GM18861 (cell line): ENCODE results near the gene TECPR2.

Experiments
- ATAC-seq: cut with Tn5 transposase; IDR thresholded peaks from one replicate; pipeline ENCODE4 v1.9.1; 2021; ENCODE audit not compliant: unreplicated experiment

Gene TECPR2

GRCh38 chr14:102374264-102374663 lies 11.5 kb downstream of the TECPR2 start:
- ATAC-seq = no peak

DNA sequence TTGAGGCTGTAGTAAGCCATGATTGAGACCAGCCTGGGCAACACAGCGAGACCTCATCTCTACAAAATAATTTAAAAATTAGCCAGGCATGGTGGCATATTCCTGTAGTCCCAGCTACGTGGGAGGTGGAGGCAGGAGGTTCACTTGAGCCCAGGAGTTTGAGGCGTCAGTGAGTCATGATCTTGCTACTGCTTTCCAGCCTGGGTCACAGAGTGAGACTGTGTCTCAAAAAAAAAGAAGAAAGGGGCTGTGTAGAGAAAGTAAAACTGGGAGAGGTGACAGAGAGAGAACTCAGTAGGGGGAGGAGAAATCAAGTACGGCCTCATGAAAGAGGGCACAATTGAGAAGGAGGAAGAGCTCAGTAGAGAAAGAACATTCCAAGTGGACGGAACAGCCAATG lies 12.4 kb downstream of the TECPR2 start:
- no peak for ATAC-seq

GRCh38 chr14:102377696-102378095 lies 15.0 kb downstream of the TECPR2 start:
- no peak for ATAC-seq

DNA sequence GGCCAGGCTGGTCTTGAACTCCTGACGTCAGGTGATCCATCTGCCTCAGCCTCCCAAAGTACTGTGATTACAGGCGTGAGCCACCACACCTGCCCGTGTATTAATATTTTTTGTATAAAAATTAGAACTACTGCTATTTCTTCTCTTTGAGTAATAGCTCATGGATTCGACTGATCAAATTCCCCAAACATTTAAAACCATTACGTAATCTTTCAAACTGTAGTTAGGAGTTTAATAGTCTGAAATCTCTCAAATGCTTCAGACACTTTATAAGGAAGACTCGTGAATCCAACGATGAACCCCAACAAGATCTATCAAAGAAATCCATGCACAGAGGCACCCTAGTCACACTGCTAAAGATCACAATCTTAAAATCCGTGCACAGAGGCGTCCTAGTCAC lies 16.1 kb downstream of the TECPR2 start:
- ATAC-seq = no peak

GRCh38 chr14:102387086-102387485 lies 24.3 kb downstream of the TECPR2 start:
- ATAC-seq = no peak

DNA sequence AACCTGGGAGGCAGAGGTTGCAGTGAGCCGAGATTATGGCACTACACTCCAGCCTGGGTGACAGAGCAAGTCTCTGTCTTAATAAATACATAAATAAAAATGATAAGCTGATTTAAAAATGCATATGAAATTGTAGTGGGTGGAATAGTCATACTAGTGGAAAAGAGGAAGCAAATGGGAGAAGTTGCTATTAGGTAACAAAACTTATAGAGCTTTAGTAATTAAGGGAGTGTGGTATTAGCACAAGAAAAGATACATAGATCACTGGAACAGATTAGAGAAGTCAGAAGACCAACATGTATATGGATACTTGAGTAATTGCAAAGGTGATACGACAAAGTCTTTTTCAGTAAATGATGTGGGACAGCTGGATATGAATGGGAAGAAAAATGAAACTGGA lies 26.5 kb downstream of the TECPR2 start:
- ATAC-seq = no peak

DNA sequence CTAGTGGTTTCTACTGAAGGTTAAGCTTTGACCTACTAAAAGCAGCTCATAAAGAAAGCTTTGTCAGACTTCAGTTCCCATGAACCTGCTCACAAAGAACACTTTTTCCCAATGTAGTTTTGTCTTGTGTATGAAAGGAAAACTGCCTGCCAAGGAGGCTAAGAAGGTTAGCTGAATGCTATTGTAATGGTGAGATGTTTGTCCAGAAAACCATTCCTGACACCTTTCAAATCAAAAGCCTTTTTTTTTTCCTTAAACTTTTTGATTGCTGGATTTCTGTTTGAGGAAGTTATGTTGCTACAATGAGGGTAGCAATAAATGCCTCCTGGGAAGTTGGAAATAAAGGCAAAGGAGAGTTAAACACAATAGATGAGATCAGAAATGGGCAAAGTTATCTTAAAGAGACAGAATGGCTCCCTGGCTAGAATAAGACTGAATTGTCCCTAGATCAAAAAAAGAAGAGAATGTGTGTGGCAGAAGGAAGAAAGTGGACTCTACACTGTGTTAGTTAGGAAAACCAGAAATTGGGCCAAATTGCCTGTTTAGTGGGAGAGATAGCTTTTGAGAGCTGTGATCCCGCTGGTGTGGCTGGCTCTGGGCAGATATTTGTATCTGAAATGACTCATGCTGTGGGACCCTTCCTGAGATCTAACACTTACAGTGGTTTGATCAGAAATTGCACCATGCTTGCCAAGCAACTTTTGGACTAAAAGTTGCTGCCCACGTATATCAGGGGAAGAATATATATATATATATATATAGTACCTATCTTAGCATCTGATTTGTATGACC lies 27.5 kb downstream of the TECPR2 start:
- no peak for ATAC-seq

GRCh38 chr14:102392506-102392905 lies 29.8 kb downstream of the TECPR2 start:
- no peak for ATAC-seq

DNA sequence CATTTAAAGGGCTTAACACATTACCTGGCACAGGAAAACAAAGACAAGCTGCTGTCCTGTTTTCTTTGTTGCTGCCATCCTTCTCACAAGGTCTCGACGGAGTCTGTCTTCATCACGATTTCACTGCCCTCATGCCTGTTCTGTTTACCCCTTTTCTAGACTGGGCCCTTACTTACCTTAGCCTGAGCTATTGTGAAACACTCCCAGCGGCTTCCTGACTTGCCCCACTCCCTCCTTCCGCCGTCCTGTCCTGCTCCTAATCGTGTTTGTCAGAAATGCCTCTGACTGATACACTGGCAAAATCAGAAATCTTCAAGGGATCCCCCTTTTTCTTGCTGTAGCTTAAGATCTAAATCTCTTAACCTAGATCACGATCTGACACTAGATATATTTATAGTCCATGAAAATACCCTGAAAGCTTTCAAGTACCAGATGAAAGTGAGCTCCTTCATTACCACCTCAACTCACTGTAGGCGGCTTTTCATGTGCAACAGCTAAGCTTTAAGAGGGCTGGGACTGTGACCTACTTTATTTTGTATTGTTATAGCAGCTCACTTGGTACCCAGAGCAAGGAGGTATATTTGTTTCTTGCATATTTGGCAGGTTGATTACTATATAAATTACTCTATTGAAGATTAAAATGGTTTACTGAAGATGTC lies 32.1 kb downstream of the TECPR2 start:
- no peak for ATAC-seq

- ATAC-seq = no peak
These were observed 33.8 kb downstream of the TECPR2 start for GRCh38 chr14:102396521-102396920.

DNA sequence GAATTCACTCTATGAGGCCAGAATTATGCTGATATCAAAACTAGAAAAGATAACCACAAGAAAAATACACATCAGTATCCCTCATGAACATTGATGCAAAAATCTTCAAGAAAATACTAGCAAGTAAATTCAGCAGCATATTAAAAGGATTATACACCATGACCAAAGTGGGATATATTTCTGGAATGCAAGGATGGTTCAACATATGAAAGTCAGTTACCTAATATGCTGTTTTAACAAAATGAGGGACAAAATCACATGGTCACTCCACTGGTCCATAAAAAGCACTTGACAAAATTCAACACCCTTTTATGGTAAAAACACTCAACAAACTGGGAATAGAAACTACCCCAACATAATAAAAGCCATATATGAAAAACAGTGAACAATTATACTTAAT lies 40.3 kb downstream of the TECPR2 start:
- ATAC-seq = no peak

GRCh38 chr14:102407258-102407657 lies 44.5 kb downstream of the TECPR2 start:
- ATAC-seq = no peak

DNA sequence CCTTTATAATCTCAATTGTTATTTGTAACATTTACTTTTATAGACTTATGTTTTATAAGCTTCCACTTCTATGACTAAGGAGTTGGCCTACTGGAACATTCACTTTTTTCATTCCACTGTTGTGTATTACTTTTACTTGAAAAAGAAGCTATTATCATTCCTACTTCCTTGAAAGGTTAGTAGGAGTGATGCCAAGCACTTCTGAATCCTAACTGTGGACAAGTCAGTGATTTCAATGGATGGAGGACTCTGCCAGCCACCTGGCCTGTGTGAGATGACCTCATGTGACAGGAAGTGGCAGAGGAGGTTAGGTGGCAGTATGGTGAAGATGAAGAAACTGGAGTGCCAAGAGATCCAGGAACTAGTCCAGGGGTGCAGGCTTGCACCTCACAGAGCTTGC lies 46.0 kb downstream of the TECPR2 start:
- ATAC-seq = no peak

GRCh38 chr14:102415671-102416070 lies 52.9 kb downstream of the TECPR2 start:
- ATAC-seq = no peak

DNA sequence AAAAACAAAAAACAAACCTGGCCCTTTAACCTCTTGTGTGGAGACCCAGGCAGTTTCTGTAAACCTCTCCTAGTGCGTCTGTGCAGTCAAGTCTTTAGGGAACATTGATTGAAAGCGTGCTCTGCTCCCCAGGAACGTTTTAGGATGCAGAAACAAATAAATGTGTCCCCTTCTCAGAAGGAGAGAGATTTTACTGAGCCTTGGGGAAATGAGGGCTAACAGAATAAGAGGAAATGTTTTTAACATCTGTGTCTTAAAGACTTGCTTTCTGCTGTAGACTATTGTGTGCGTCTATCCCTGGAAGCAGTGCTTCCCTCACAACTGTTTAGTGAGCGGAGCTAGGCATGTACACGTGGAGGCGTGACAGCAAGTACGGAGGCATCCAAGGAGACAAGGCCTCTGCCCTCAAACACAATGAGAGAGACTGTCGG lies 54.3 kb downstream of the TECPR2 start:
- no peak for ATAC-seq

DNA sequence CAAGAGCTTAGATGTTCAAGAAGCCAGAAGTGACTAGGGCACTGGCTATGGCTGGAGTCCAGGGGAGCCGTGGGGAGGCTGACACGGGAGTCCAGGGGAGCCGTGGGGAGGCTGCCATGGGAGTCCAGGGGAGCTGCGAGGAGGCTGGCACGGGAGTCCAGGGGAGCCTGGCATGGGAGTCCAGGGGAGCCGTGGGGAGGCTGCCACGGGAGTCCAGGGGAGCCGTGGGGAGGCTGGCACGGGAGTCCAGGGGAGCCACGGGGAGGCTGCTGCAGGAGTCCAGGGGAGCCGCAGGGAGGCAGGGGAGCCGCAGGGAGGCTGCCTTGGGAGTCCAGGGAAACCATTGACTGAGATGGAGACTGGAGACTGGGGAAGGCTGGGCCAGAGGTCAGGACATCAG lies 54.9 kb downstream of the TECPR2 start:
- ATAC-seq = no peak

- no peak for ATAC-seq
These were observed 55.6 kb downstream of the TECPR2 start for GRCh38 chr14:102418169-102418852.

- ATAC-seq = no peak
These were observed 56.1 kb downstream of the TECPR2 start for GRCh38 chr14:102418853-102419240.

GRCh38 chr14:102419276-102419675 lies 56.5 kb downstream of the TECPR2 start:
- ATAC-seq = no peak

DNA sequence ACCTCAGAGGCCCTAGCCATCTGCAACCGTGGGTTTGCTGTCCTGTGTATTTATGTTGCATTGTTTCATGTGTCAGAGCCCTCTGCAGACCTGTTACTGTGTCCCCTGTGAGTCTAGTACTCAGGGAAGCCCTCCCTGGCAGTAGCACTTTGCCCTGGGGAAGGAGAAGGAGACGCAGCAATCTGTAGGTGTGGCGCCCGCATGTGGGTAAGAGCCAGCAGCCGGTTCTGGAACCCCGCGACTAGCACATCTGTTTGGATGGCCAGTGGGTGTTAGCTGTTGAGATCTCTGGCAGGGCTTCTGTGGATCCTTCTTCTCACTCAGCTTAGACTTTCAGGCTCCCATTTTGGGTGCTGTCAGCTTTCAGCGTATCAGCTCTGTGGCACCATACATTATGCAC lies 57.0 kb downstream of the TECPR2 start:
- no peak for ATAC-seq

DNA sequence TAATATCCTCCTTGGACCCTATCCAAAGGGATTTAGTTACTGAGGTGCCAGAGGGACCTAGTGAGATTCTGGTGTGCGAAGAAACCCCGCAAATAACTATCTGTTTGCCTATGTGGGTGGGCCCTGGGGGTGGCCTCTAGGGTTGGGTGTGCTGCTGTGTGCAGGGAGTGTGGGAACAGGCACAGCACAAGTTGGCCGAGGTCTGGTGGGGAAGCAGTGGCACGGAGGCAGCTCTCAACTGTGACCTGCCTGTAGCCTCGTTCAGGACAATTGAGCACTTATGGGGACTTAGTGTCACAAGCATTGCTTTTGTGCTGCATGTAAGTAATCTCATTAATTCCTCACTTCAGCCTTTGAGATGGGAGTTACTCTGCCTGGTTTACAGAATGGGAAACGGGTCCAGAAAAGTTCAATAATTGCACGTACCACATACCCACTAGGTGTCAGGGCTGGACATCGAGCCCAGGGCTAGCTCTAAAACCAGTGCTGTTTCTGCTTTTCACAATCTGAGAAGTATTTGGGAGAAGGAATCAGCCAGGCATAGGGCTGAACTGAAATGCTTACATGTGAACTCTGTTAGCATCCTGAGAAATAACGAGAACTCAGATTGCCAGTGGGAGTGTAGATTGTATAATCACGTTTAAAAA lies 58.8 kb downstream of the TECPR2 start:
- no peak for ATAC-seq

DNA sequence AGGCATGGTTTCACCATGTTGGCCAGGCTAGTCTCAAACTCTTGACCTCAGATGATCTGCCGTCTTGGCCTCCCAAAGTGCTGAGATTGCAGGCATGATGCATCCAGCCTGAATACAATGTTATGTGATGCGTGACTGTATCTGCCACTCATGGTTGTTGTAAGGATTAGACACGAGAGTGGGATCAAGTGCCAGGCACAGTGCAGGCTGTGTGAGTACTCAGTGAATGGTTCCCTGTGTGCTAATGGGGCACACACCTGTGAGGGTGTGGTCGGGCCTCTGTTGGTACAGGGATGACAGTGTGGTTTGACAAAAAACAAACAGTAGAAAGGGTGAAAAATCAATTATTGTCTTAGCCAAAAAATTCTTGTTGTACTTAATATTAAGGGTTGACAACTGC lies 61.8 kb downstream of the TECPR2 start:
- no peak for ATAC-seq
